Spinal cord (tissue), 10 donors: ENCODE measurements around the gene UST. TPM values are rescaled to one million over a fixed set of nuclear protein-coding genes. Genes with fewer than 3 reads are reported as not detected.

ENCODE experiments used
- DNase-seq, 6 donors: peaks; one replicate each; pipeline versions ENCODE4 v3.0.0 to v3.0.0-alpha.2; 2013 to 2015; ENCODE audit warnings: low spot score in 6 of 6, low read depth in 4 of 6
- H3K27ac ChIP-seq: one replicate; pipeline ENCODE4 v1.5.1; 2013; ENCODE audit warnings: low read depth, low read length, control low read depth
- H3K27me3 ChIP-seq: one replicate; pipeline ENCODE4 v1.6.1; 2013; ENCODE audit warnings: low read length; ENCODE audit not compliant: control insufficient read depth, insufficient read depth
- H3K36me3 ChIP-seq: one replicate; pipeline ENCODE4 v1.6.1; 2013; ENCODE audit warnings: low read length; ENCODE audit not compliant: control insufficient read depth, insufficient read depth
- H3K4me1 ChIP-seq: one replicate; pipeline ENCODE4 v1.6.1; 2013; ENCODE audit warnings: low read length; ENCODE audit not compliant: control insufficient read depth, insufficient read depth
- H3K4me3 ChIP-seq: one replicate; pipeline ENCODE4 v1.5.1; 2013; ENCODE audit warnings: low read depth, low read length, control low read depth
- H3K9me3 ChIP-seq: one replicate; pipeline ENCODE4 v1.6.1; 2013; ENCODE audit warnings: low read length; ENCODE audit not compliant: control insufficient read depth, insufficient read depth
- WGBS: methylation state at CpG from one replicate; pipeline ENCODE4 v1.1.5; 2013; ENCODE audit warnings: missing lambda C conversion rate; ENCODE audit not compliant: insufficient coverage; 5-methylcytosine and 5-hydroxymethylcytosine counted together
- long read RNA-seq, 4 donors: transcript quantifications; one replicate each; lab custom pipeline, GENCODE V29; 2026
- polyA plus RNA-seq, 2 donors: library from polyadenylated mRNA; unstranded; fragments of 120-200 nt; gene quantifications; one replicate each; pipeline ENCODE4 v1.2.1, GENCODE V29; 2013; ENCODE audit not compliant: insufficient read length in 2 of 2
- total RNA-seq, 2 donors: library from RNA; depleted of rRNA in 1 of 2; stranded (reverse); fragments of 120-200 nt in 1 of 2; fragments of >200 nt in 1 of 2; gene quantifications; one replicate each; pipeline versions ENCODE4 v1.2.3 to v1.2.4, GENCODE V29; 2013 to 2014
- donor health status: healthy.

Gene UST, protein sequence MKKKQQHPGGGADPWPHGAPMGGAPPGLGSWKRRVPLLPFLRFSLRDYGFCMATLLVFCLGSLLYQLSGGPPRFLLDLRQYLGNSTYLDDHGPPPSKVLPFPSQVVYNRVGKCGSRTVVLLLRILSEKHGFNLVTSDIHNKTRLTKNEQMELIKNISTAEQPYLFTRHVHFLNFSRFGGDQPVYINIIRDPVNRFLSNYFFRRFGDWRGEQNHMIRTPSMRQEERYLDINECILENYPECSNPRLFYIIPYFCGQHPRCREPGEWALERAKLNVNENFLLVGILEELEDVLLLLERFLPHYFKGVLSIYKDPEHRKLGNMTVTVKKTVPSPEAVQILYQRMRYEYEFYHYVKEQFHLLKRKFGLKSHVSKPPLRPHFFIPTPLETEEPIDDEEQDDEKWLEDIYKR
- total RNA-seq (10 to 100 TPM; 23.9 to 28.9 TPM), polyA plus RNA-seq (10 to 100 TPM; 21.5 to 23.1 TPM)
- long read RNA-seq, donor 1, full-length matches to known transcripts, result 4 of 4 reads
- long read RNA-seq, donor 1, partial matches to known transcripts, result 0 of 4 reads
- long read RNA-seq, donor 1, other reads (novel, unspliced or antisense), result 0 of 4 reads
- long read RNA-seq, donor 2, full-length matches to known transcripts, result 2 of 2 reads
- long read RNA-seq, donor 2, partial matches to known transcripts, result 0 of 2 reads
- long read RNA-seq, donor 2, other reads (novel, unspliced or antisense), result 0 of 2 reads
- long read RNA-seq, donor 3, full-length matches to known transcripts, result 3 of 3 reads
- long read RNA-seq, donor 3, partial matches to known transcripts, result 0 of 3 reads
- long read RNA-seq, donor 3, other reads (novel, unspliced or antisense), result 0 of 3 reads
- long read RNA-seq, donor 4, full-length matches to known transcripts, result 2 of 2 reads
- long read RNA-seq, donor 4, partial matches to known transcripts, result 0 of 2 reads
- long read RNA-seq, donor 4, other reads (novel, unspliced or antisense), result 0 of 2 reads

DNA sequence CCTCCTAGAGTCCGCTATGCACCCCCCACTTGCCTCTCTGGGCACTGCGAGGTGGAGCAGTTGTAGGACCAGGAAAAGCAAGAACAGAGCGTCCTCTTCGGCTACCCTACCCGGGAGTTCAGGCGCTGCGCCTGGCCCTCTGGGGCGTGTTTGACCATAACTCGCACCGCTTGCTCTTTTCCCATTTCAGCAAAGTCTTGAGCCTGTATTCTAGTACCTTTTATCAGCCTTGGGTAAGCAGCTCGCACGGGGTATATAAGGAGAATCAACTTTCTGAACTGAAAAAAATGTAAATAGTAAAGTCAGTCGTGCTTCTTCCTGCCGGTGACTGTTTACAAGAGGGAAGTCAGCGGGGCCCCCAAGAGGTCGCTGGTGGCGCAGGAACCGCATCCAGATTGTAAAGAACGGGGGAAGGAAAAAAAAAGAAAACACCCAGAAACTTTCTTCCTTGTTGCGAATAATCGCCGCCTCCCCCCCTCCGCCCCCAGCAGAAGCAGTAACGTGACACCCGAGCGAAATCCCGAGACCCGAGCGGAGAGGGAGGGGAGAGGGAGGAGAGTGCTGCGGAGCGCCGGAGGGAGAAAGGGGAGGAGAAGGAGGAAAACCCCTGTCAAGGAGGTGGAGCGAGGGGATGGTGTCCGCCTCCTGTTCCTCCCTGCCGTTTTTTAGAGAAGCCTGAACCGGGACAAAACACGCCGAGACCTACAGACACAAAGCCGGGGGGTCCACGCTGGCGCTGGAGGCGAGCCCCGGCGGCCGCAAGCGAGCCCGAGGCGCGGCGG lies at the start of gene UST:
Gene UST, plus strand, starts transcription at position 668 of the 782 bp plus-strand sequence. CDS start 401 bp downstream, outside the sequence.
- peak; percentile 50 to 93 (median 68) for DNase-seq
- no peaks in the 10 kb centered on the region for H3K9me3 ChIP-seq
- peak within 1 kb of the TSS; percentile 80 for H3K27ac ChIP-seq
- no peaks in the 10 kb centered on the region for H3K36me3 ChIP-seq
- H3K4me1 ChIP-seq, result peaks cover 20% of the 10 kb centered on the region
- WGBS, result under 1% methylated on average over 41 of the region's 50 CpGs
- no peaks in the 10 kb centered on the region for H3K27me3 ChIP-seq
- H3K4me3 ChIP-seq, result peak within 1 kb of the TSS; percentile 74

DNA sequence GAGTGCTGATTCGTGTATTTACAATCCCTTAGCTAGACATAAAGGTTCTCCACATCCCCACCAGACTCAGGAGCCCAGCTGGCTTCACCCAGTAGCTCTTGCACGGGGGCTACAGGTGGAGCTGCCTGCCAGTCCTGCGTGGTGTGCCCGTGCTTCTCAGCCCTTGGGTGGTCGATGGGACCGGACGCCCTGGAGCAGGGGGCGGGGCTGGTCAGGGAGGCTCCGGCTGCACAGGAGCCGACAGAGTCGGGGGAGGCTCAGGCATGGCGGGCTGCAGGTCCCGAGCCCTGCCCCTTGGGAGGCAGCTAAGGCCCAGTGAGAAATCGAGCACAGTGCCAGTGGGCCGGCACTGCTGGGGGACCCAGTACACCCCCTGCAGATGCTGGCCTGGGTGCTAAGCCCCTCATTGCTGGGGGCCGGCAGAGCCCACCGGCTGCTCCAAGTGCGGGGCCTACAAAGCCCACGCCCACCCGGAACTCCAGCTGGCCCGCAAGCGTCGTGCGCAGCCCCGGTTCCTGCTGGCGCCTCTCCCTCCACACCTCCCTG lies 48.9 kb upstream of the UST start:
- H3K27me3 ChIP-seq, result no peaks in the 10 kb centered on the region
- no peak overlapping the region for H3K4me3 ChIP-seq
- DNase-seq, result no peak
- no peaks in the 10 kb centered on the region for H3K36me3 ChIP-seq
- H3K27ac ChIP-seq, result no peak overlapping the region
- peaks cover 3% of the 10 kb centered on the region for H3K4me1 ChIP-seq
- H3K9me3 ChIP-seq, result no peaks in the 10 kb centered on the region
- 98% methylated on average over 25 of the region's 26 CpGs for WGBS

DNA sequence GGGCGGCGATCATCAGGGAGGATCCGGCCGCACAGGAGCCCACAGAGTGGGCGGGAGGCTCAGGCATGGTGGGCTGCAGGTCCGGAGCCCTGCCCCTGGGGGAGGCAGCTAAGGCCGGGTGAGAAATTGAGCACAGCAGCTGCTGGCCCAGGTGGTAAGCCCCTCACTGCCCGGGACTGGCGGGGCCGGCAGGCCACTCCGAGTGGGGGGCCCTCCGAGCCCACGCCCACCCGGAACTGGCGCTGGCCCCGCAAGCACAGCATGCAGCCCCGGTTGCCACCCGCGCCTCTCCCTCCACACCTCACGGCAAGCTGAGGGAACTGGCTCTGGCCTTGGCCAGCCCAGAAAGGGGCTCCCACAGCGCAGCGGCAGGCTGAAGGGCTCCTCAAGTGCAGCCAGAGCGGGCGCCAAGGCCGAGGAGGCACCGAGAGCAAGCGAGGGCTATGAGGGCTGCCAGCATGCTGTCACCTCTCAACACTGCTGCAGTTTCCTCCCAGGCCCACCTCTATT lies 48.1 kb upstream of the UST start:
- Histone ChIP-seq H3K4me3 (no peak overlapping the region), H3K27me3 (no peaks in the 10 kb centered on the region), H3K9me3 (no peaks in the 10 kb centered on the region), H3K4me1 (peaks cover 3% of the 10 kb centered on the region), H3K36me3 (no peaks in the 10 kb centered on the region), H3K27ac (no peak overlapping the region)
- DNase-seq, result no peak
- WGBS, result 94% methylated on average over 27 of the region's 27 CpGs

DNA sequence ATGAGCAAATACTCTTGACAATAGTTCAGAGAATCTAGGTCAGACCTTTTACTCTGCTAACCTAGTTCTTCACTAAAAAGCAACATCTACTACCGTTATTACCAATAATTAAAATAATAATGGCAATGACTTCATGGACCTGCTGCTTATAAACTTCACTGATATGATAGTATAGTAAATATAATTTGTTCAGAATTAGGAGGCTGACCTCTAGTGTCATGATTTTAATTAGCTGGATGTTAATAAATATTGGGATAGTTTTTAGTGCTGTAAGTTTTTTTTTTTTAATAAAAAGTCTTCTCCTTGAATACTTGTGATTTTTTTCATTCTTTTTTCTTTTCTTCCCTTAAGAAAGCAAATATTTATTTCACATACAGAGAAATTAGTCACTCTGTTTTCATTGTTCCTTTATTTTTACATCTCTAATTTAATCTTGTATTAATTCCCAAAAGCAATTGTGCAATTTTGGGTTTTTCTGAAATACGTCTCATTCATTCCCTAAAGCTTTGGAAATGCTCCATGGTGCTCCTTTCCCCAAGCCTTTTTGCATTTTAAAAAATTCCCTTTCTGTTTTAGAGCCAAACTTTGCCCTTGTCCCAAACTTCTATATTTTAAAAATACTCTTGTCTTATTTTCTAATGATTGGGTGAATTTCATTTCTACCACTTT lies 46.6 kb upstream of the UST start:
- H3K27ac ChIP-seq, result peak overlapping the region; percentile 17
- H3K9me3 ChIP-seq, result no peaks in the 10 kb centered on the region
- H3K4me1 ChIP-seq, result peaks cover 3% of the 10 kb centered on the region
- no peaks in the 10 kb centered on the region for H3K27me3 ChIP-seq
- H3K4me3 ChIP-seq, result peak overlapping the region; percentile 26
- 67% methylated on average over 1 of the region's 2 CpGs for WGBS
- no peak for DNase-seq
- H3K36me3 ChIP-seq, result no peaks in the 10 kb centered on the region

DNA sequence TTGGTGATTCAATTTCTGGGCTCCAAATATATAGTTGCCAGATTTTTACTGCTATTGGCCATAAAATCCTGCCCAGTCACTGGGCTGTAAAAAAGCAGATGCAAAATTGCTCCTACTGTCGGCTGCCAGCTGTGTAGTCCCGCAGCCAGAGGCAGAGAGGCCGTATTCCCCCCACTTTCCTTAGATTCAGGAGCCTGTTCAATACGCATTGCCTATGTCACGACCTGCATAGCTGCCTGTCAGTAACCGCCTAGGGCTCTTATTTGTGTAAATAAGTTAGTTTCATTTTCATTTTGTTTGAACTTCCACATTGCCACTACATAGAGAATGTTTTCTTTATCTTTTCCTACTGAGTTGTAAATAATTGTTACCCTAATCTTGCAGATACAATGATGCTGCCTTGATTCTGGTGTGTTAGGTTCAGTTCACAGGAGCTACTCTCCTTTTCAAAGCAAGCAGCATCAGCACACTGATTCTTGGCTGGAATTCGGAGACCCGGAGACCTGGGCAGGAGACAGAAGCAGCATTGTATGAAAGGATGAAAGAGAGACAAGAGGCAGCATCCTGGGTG lies 46.0 kb upstream of the UST start:
- no peaks in the 10 kb centered on the region for H3K27me3 ChIP-seq
- H3K4me3 ChIP-seq, result peak overlapping the region; percentile 26
- H3K9me3 ChIP-seq, result no peaks in the 10 kb centered on the region
- H3K36me3 ChIP-seq, result no peaks in the 10 kb centered on the region
- 15% methylated on average over 5 of the region's 8 CpGs for WGBS
- DNase-seq, result peak in 3 of 6 donors; percentile 29 to 78 (median 43)
- H3K27ac ChIP-seq, result peak overlapping the region; percentile 17
- peaks cover 3% of the 10 kb centered on the region for H3K4me1 ChIP-seq

DNA sequence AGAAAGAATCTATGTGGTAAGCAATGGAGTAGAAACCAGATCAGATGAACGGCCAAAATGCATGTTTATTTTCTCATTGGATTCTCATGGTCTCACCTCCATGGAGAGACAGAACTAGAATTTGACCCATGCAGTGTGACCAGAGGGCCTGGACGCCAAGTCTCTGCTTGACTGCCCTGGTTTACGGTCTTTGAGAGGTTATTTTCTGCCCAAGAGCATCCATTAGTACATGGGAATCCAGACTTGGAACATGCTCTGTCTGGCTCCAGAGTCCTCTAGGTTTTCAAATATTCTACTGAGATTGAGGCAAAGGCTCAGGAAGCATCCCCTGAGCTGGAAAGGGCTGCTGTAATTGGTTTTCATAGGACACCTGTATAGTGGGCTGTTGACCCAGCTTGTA lies 45.5 kb upstream of the UST start:
- no peak for DNase-seq
- Histone ChIP-seq H3K9me3 (no peaks in the 10 kb centered on the region), H3K36me3 (no peaks in the 10 kb centered on the region), H3K27me3 (no peaks in the 10 kb centered on the region), H3K4me1 (peaks cover 3% of the 10 kb centered on the region), H3K27ac (peak overlapping the region; percentile 17), H3K4me3 (peak overlapping the region; percentile 26)
- WGBS, result 58% methylated on average over 3 of the region's 3 CpGs

DNA sequence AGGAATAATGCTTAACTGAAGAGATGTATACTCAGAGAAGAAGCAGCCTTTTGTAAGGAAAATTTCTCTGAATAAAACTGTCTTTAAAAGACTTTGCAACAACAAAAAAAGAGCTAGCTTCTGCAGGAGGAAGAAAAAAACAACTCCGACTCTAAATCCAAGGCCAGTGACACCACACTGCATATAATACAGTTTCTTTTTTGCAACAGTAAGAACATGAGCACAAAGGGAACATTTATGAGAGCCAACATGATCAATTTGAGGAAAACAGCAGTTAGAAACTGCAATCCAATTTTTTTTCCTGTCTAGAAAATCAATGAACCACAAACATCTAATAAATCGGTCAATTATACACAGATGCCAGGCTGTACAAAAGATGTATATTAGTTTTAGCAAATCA lies 42.9 kb upstream of the UST start:
- H3K4me3 ChIP-seq, result no peak overlapping the region
- no peaks in the 10 kb centered on the region for H3K9me3 ChIP-seq
- no peaks in the 10 kb centered on the region for H3K27me3 ChIP-seq
- DNase-seq, result peak in 2 of 6 donors; percentile 9 to 21
- H3K27ac ChIP-seq, result peak overlapping the region; percentile 16
- no CpG with 5 or more reads among the region's 2 CpGs for WGBS
- peaks cover 3% of the 10 kb centered on the region for H3K4me1 ChIP-seq
- H3K36me3 ChIP-seq, result no peaks in the 10 kb centered on the region

DNA sequence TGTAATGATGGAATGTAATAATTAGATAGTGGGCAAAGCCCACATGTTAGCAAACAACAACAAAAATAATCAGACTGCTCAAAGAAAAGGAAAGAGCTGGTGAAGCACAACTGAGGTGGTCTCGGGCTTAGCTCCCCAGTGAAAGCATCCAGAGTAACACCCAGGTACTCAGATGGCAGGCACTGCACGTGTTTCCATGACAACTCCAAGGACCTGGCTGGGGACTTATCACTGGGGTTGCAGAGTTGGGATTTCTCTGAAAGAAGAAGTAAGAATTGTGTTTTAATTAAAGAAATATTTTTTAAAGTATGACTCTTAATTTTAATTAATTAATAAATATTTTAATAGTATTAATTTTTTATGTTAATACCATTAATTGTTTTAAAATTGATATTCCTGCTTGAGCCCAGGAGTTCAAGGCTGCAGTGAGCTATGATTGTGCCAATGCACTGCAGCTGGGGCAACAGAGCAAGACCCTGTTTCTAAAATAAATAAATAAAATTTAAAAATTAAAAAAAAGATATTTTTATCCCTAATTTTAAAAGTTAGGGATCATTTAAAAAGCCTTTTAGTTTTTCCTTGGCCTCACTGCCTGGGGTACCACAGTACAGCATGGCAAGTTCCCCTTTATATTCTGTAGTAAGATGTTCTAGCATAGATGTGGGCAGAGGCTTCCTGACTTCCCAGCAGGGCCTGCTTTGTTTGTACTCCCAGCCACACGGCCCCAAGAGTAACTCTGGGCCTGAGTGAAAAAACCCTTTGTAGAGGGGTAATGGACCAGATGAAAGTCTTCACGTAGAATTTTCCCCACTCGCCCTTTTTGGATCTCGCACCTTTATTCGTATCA lies 42.2 kb upstream of the UST start:
- no peaks in the 10 kb centered on the region for H3K27me3 ChIP-seq
- H3K9me3 ChIP-seq, result no peaks in the 10 kb centered on the region
- no peaks in the 10 kb centered on the region for H3K36me3 ChIP-seq
- H3K4me3 ChIP-seq, result no peak overlapping the region
- DNase-seq, result peak in 2 of 6 donors; percentile 14 to 78
- 40% methylated on average over 6 of the region's 7 CpGs for WGBS
- no peak overlapping the region for H3K27ac ChIP-seq
- peaks cover 3% of the 10 kb centered on the region for H3K4me1 ChIP-seq
